HEK293 (cell line): Measurements from ENCODE around the gene ZHX3.

Experiments used
- CTCF ChIA-PET: fragments of 350-600 bp; formaldehyde crosslinking; extraction: SDS; loops from one replicate; lab custom pipeline; 2021; ENCODE audit warnings: antibody characterized with exemption; lab: Yijun Ruan, JAX
- POLR2A ChIA-PET: fragments of 300-600 bp; formaldehyde crosslinking; extraction: SDS; loops from one replicate; lab custom pipeline; 2020; ENCODE audit warnings: antibody characterized with exemption, inconsistent platforms; lab: Yijun Ruan, JAX
- H3K27ac ChIP-seq: fragments of 200-500 bp; sonication (Bioruptor generic); 2 replicates; pipeline ENCODE4 v1.5.1; 2014; ENCODE audit warnings: low read depth, low read length, control low read depth, inconsistent platforms; ENCODE audit errors: extremely low read depth
- H3K36me3 ChIP-seq, 2 experiments: fragments of 200-500 bp in 1 of 2; sonication (Bioruptor generic) in 1 of 2; 1 replicate in 1 of 2; 2 replicates in 1 of 2; pipeline ENCODE4 v1.5.1; 2014 to 2017; ENCODE audit warnings: inconsistent platforms in 2 of 2, low read length in 2 of 2; ENCODE audit not compliant: control insufficient read depth in 2 of 2, insufficient read depth in 1 of 2
- H3K4me1 ChIP-seq: fragments of 200-500 bp; sonication (Bioruptor generic); 2 replicates; pipeline ENCODE4 v1.5.1; 2014; ENCODE audit warnings: mild to moderate bottlenecking, low read length, inconsistent platforms; ENCODE audit not compliant: control insufficient read depth, insufficient read depth
- H3K4me3 ChIP-seq: 2 replicates; pipeline ENCODE4 v1.5.1; 2011; ENCODE audit warnings: low read depth, mild to moderate bottlenecking, control low read depth, low read length, moderate library complexity
- H3K9me3 ChIP-seq: fragments of 200-500 bp; sonication (Bioruptor generic); 2 replicates; pipeline ENCODE4 v1.5.1; 2014; ENCODE audit warnings: low read depth, low read length, inconsistent platforms; ENCODE audit not compliant: control insufficient read depth, insufficient read depth
- GLIS1 ChIP-seq: fragments of 450-650 bp; formaldehyde crosslinking; IDR thresholded peaks from 2 replicates; pipeline ENCODE4 v1.5.1; 2016; ENCODE audit warnings: missing biosample characterization, missing genetic modification characterization
- GLIS2 ChIP-seq: fragments of 450-650 bp; formaldehyde crosslinking; IDR thresholded peaks from 2 replicates; pipeline ENCODE4 v1.5.1; 2016; ENCODE audit warnings: missing biosample characterization, missing genetic modification characterization
- KLF16 ChIP-seq: fragments of 450-650 bp; formaldehyde crosslinking; IDR thresholded peaks from 2 replicates; pipeline ENCODE4 v1.5.1; 2017; ENCODE audit warnings: missing biosample characterization, missing genetic modification characterization
- KLF17 ChIP-seq: fragments of 450-650 bp; formaldehyde crosslinking; IDR thresholded peaks from 2 replicates; pipeline ENCODE4 v1.5.1; 2016; ENCODE audit warnings: missing biosample characterization, missing genetic modification characterization
- PBX3 ChIP-seq: sonication (generic); formaldehyde crosslinking; IDR thresholded peaks from 2 replicates; pipeline ENCODE4 v1.8.1; 2022; ENCODE audit warnings: mild to moderate bottlenecking, moderate library complexity, missing genetic modification reagents
- TCF7L2 ChIP-seq: IDR thresholded peaks from 2 replicates; pipeline ENCODE4 v1.6.1; 2011; ENCODE audit warnings: low read depth, mild to moderate bottlenecking, inconsistent platforms, low read length, moderate library complexity, borderline replicate concordance
- WT1 ChIP-seq: fragments of 450-650 bp; formaldehyde crosslinking; IDR thresholded peaks from 2 replicates; pipeline ENCODE4 v1.5.1; 2016; ENCODE audit warnings: missing biosample characterization, missing genetic modification characterization
- ZFP37 ChIP-seq: fragments of 450-650 bp; formaldehyde crosslinking; IDR thresholded peaks from 2 replicates; pipeline ENCODE4 v1.5.1; 2016; ENCODE audit warnings: missing biosample characterization, missing genetic modification characterization
- ZNF121 ChIP-seq: fragments of 450-650 bp; formaldehyde crosslinking; IDR thresholded peaks from 2 replicates; pipeline ENCODE4 v1.5.1; 2016; ENCODE audit warnings: missing biosample characterization, missing genetic modification characterization
- ZNF239 ChIP-seq: fragments of 450-650 bp; formaldehyde crosslinking; IDR thresholded peaks from 2 replicates; pipeline ENCODE4 v1.5.1; 2016; ENCODE audit warnings: missing biosample characterization, missing genetic modification characterization
- ZNF350 ChIP-seq: fragments of 450-650 bp; formaldehyde crosslinking; IDR thresholded peaks from 2 replicates; pipeline ENCODE4 v1.5.0; 2017; ENCODE audit warnings: missing biosample characterization, mild to moderate bottlenecking, missing genetic modification characterization
- ZNF366 ChIP-seq: fragments of 450-650 bp; formaldehyde crosslinking; conservative IDR thresholded peaks from 2 replicates; pipeline ENCODE4 v1.5.1; 2016; ENCODE audit warnings: missing biosample characterization, missing genetic modification characterization
- ZNF423 ChIP-seq: fragments of 450-650 bp; formaldehyde crosslinking; IDR thresholded peaks from 2 replicates; pipeline ENCODE4 v1.5.1; 2016; ENCODE audit warnings: missing biosample characterization, missing genetic modification characterization
- ZNF513 ChIP-seq: fragments of 450-650 bp; IDR thresholded peaks from 2 replicates; pipeline ENCODE4 v1.5.1; 2018; ENCODE audit warnings: missing biosample characterization, missing genetic modification characterization
- ZNF548 ChIP-seq: fragments of 450-650 bp; formaldehyde crosslinking; IDR thresholded peaks from 2 replicates; pipeline ENCODE4 v1.5.1; 2016; ENCODE audit warnings: missing biosample characterization, missing genetic modification characterization
- ZNF585B ChIP-seq: fragments of 450-650 bp; formaldehyde crosslinking; IDR thresholded peaks from 2 replicates; pipeline ENCODE4 v1.5.1; 2016; ENCODE audit warnings: missing biosample characterization, missing genetic modification characterization
- ZNF596 ChIP-seq: fragments of 450-650 bp; IDR thresholded peaks from 2 replicates; pipeline ENCODE4 v1.5.0; 2018; ENCODE audit warnings: missing biosample characterization, mild to moderate bottlenecking, missing genetic modification characterization, moderate library complexity
- ZNF670 ChIP-seq: fragments of 450-650 bp; formaldehyde crosslinking; IDR thresholded peaks from 2 replicates; pipeline ENCODE4 v1.5.1; 2016; ENCODE audit warnings: missing biosample characterization, missing genetic modification characterization, low read depth
- ZNF837 ChIP-seq: fragments of 450-650 bp; formaldehyde crosslinking; IDR thresholded peaks from 2 replicates; pipeline ENCODE4 v1.5.1; 2016; ENCODE audit warnings: missing biosample characterization, missing genetic modification characterization
- ZXDB ChIP-seq: fragments of 450-650 bp; formaldehyde crosslinking; IDR thresholded peaks from 2 replicates; pipeline ENCODE4 v1.5.1; 2016; ENCODE audit warnings: missing biosample characterization, missing genetic modification characterization

ZHX3 gene

GRCh38 chr20:41168281-41169161 lies 149.0 kb downstream of the ZHX3 start:
- Histone ChIP-seq H3K4me1 (no peaks in the 10 kb centered on the region), H3K27ac (no peak overlapping the region), H3K36me3 (peaks cover 0 to 98% of the 10 kb centered on the region in 2 experiments; a peak in 2 of 3 replicates), H3K4me3 (no peak overlapping the region), H3K9me3 (no peaks in the 10 kb centered on the region)
- ChIA-PET CTCF (interaction anchor here (1.0 to 1.1 kb wide), 2 partner anchors 171 to 172 kb away, joined by 3 read pairs; partner anchors contain the start of gene LPIN3), POLR2A (no interaction called here)
- TF ChIP-seq TCF7L2 (no peak), WT1 (tag by site-specific recombination) (no peak), ZNF548 (no peak), ZNF670 (tag by site-specific recombination) (no peak), PBX3 (CRISPR knock-in tag) (no peak), ZNF239 (tag by site-specific recombination) (no peak), ZNF837 (tag by site-specific recombination) (no peak), GLIS1 (tag by site-specific recombination) (no peak), ZNF513 (tag by site-specific recombination) (no peak), ZNF585B (tag by site-specific recombination) (no peak), ZFP37 (tag by site-specific recombination) (no peak), ZNF596 (tag by site-specific recombination) (no peak)

GRCh38 chr20:41167481-41168253 lies 149.9 kb downstream of the ZHX3 start:
- Histone ChIP-seq H3K36me3 (peaks cover 0 to 98% of the 10 kb centered on the region in 2 experiments; a peak in 2 of 3 replicates), H3K9me3 (no peaks in the 10 kb centered on the region), H3K4me3 (no peak overlapping the region), H3K4me1 (no peaks in the 10 kb centered on the region), H3K27ac (no peak overlapping the region)
- CTCF ChIA-PET = interaction anchor here (0.9 kb wide), 1 partner anchor 173 kb away, joined by 3 read pairs; the partner anchor contains the start of gene LPIN3
- no peak for TF ChIP-seq GLIS2 (tag by site-specific recombination)
- no peak for TF ChIP-seq KLF16 (tag by site-specific recombination)
- no peak for TF ChIP-seq KLF17
- TF ChIP-seq ZNF121 = no peak
- no peak for TF ChIP-seq ZNF350 (tag by site-specific recombination)
- no peak for TF ChIP-seq ZXDB (tag by site-specific recombination)
- TF ChIP-seq ZNF366 (tag by site-specific recombination) = no peak
- TF ChIP-seq ZNF423 (tag by site-specific recombination) = no peak
- POLR2A ChIA-PET = no interaction called here
